Peyer's patch (tissue), 4 donors: ENCODE measurements around the gene MCU. TPM values are rescaled to one million over a fixed set of nuclear protein-coding genes. Genes with fewer than 3 reads are reported as not detected.

Experiments used
- DNase-seq, 3 donors: peaks; one replicate each; pipeline ENCODE4 v3.0.0-alpha.2; 2017 to 2019
- H3K27ac ChIP-seq, 4 donors: fragments of 200-600 bp; sonication (generic); one replicate each; pipeline ENCODE4 v1.5.1; 2016 to 2019
- H3K27me3 ChIP-seq, 2 donors: fragments of 200-600 bp; sonication (generic); one replicate each; pipeline ENCODE4 v1.5.1; 2019
- H3K36me3 ChIP-seq, 3 donors: fragments of 200-600 bp; sonication (generic); one replicate each; pipeline ENCODE4 v1.5.1; 2016 to 2019
- H3K4me1 ChIP-seq, 4 donors: fragments of 200-600 bp; sonication (generic); one replicate each; pipeline ENCODE4 v1.5.1; 2016 to 2019
- H3K4me3 ChIP-seq, 4 donors: fragments of 200-600 bp; sonication (generic); 1 replicate in 3 of 4; 2 replicates in 1 of 4; pipeline ENCODE4 v1.5.1; 2016 to 2019; ENCODE audit warnings: mild to moderate bottlenecking in 1 of 4
- H3K9me3 ChIP-seq, 4 donors: fragments of 200-600 bp; sonication (generic); one replicate each; pipeline ENCODE4 v1.5.1; 2016 to 2019; ENCODE audit warnings: mild to moderate bottlenecking in 1 of 4
- CTCF ChIP-seq, 6 experiments: fragments of 450-650 bp in 4 of 6; fragments of 200-600 bp in 2 of 6; sonication (generic) in 1 of 6; IDR thresholded peaks; one replicate each; pipeline ENCODE4 v1.5.1; 2017 to 2019; ENCODE audit warnings: antibody characterized with exemption in 6 of 6, mild to moderate bottlenecking in 3 of 6, moderate library complexity in 1 of 6
- POLR2A ChIP-seq, 2 donors: fragments of 450-650 bp; IDR thresholded peaks; one replicate each; pipeline ENCODE4 v1.5.1; 2017; ENCODE audit warnings: antibody characterized with exemption in 2 of 2, mild to moderate bottlenecking in 2 of 2, moderate library complexity in 2 of 2
- total RNA-seq, 4 donors: library from RNA; depleted of rRNA; stranded (reverse); fragments of >200 nt; gene quantifications; one replicate each; pipeline ENCODE4 v1.1.0, GENCODE V29; 2016

The MCU gene
- total RNA-seq, 4 donors from 2014 or later, result 44.6 to 65.8 (median 52.9) TPM

GRCh38 chr10:72709041-72709440 lies 17.1 kb downstream of the MCU start:
- no peaks in the 10 kb centered on the region for H3K27me3 ChIP-seq
- H3K4me3 ChIP-seq, result no peak overlapping the region
- TF ChIP-seq CTCF (IDR thresholded peaks at IDR 0.05), result no peak
- no peak for TF ChIP-seq POLR2A (IDR thresholded peaks at IDR 0.05)
- no peaks in the 10 kb centered on the region for H3K36me3 ChIP-seq
- no peak for DNase-seq
- no peaks in the 10 kb centered on the region for H3K9me3 ChIP-seq
- H3K27ac ChIP-seq, result no peak overlapping the region
- H3K4me1 ChIP-seq, result peaks cover 0 to 9% (median 0%) of the 10 kb centered on the region in 4 donors

- H3K4me3 ChIP-seq, result no peak overlapping the region
- no peaks in the 10 kb centered on the region for H3K36me3 ChIP-seq
- H3K9me3 ChIP-seq, result no peaks in the 10 kb centered on the region
- no peaks in the 10 kb centered on the region for H3K27me3 ChIP-seq
- DNase-seq, result no peak
- no peak overlapping the region for H3K27ac ChIP-seq
- TF ChIP-seq POLR2A (IDR thresholded peaks at IDR 0.05) (no peak), CTCF (IDR thresholded peaks at IDR 0.05) (no peak)
- peaks cover 0 to 9% (median 0%) of the 10 kb centered on the region in 4 donors for H3K4me1 ChIP-seq
Observed at GRCh38 chr10:72712136-72712535, 20.2 kb downstream of the MCU start.

- Histone ChIP-seq H3K4me3 (no peak overlapping the region), H3K36me3 (no peaks in the 10 kb centered on the region), H3K9me3 (no peaks in the 10 kb centered on the region), H3K4me1 (no peaks in the 10 kb centered on the region), H3K27me3 (no peaks in the 10 kb centered on the region), H3K27ac (no peak overlapping the region)
- TF ChIP-seq CTCF (IDR thresholded peaks at IDR 0.05), result no peak
- DNase-seq, result no peak
Observed at GRCh38 chr10:72719941-72720592, 28.1 kb downstream of the MCU start.

GRCh38 chr10:72720814-72721660 lies 29.1 kb downstream of the MCU start:
- TF ChIP-seq POLR2A (IDR thresholded peaks at IDR 0.05), result no peak
- no peak overlapping the region for H3K27ac ChIP-seq
- no peaks in the 10 kb centered on the region for H3K27me3 ChIP-seq
- no peak for DNase-seq
- no peak overlapping the region for H3K4me3 ChIP-seq
- H3K4me1 ChIP-seq, result no peaks in the 10 kb centered on the region
- no peaks in the 10 kb centered on the region for H3K9me3 ChIP-seq
- no peaks in the 10 kb centered on the region for H3K36me3 ChIP-seq

GRCh38 chr10:72727130-72727529 lies 35.2 kb downstream of the MCU start:
- Histone ChIP-seq H3K27ac (no peak overlapping the region), H3K9me3 (no peaks in the 10 kb centered on the region), H3K4me3 (no peak overlapping the region), H3K4me1 (peaks cover 0 to 14% (median 1%) of the 10 kb centered on the region in 4 donors), H3K27me3 (no peaks in the 10 kb centered on the region), H3K36me3 (no peaks in the 10 kb centered on the region)
- DNase-seq, result no peak
- no peak for TF ChIP-seq POLR2A (IDR thresholded peaks at IDR 0.05)
- no peak for TF ChIP-seq CTCF (IDR thresholded peaks at IDR 0.05)

- Histone ChIP-seq H3K27me3 (no peaks in the 10 kb centered on the region), H3K4me1 (peaks cover 0 to 14% (median 1%) of the 10 kb centered on the region in 4 donors), H3K27ac (no peak overlapping the region), H3K4me3 (no peak overlapping the region), H3K9me3 (no peaks in the 10 kb centered on the region), H3K36me3 (no peaks in the 10 kb centered on the region)
- no peak for TF ChIP-seq POLR2A (IDR thresholded peaks at IDR 0.05)
- no peak for TF ChIP-seq CTCF (IDR thresholded peaks at IDR 0.05)
- no peak for DNase-seq
Observed at GRCh38 chr10:72728462-72728861, 36.5 kb downstream of the MCU start.
